ENCODE measurements around the gene CNOT3. TPM values are rescaled to one million over a fixed set of nuclear protein-coding genes. Genes with fewer than 3 reads are reported as not detected.
A peak's percentile ranks its signal among the peaks of the same experiment; 100 is the strongest.

The CNOT3 gene
- total RNA-seq, 1 experiment from 2014 or later: 76.7 TPM

DNA sequence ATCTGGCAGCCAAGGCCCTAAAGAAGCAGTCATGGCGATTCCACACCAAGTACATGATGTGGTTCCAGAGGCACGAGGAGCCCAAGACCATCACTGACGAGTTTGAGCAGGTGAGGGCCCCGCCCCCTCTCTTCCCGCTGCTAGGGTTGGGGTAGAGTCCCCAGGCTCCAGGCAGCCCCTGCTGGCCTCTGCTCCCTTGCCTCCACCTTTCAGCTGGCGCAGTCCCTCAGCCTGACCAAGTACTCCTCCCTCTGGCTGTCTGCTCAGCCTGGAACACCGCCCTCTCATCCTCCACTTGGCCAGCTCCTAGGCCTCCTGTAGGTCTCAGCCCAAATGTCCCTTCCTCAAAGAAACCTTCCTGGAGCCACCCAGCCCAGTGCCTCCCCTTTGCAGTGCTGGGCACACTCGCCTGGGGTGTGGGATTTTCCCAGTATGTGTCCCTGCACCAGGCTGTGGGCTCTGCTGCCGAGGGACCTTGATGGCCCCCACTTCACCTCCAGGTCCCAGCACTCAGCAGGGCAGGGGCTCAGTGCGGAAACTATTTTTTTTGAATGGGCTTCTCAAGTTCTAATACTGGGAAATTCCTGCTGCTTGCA is 16.3 kb downstream of the CNOT3 start:
- ChIA-PET RAD21 (ENCODE audit: low non-redundant PET in 1 of 2, low total read pairs in 2 of 2, uncharacterized antibody in 2 of 2, unreplicated experiment in 2 of 2) (no interaction called here), CTCF (no interaction called here), POLR2A (interaction anchor here (0.9 kb wide), 1 partner anchor 17 kb away, joined by 3 read pairs; the partner anchor contains the start of gene CNOT3)
- Histone ChIP-seq H4K20me1 (ENCODE audit: insufficient read depth) (no peaks in the 10 kb centered on the region), H3K36me3 (ENCODE audit: control insufficient read depth in 1 of 2, insufficient read depth in 2 of 2, low read length in 2 of 2) (peaks cover 53 to 67% of the 10 kb centered on the region in 2 experiments; a peak in 3 of 4 replicates), H3K4me2 (ENCODE audit: low read length) (no peak overlapping the region), H3K9me2 (ENCODE audit: insufficient read depth) (no peaks in the 10 kb centered on the region), H3K9me3 (ENCODE audit: control insufficient read depth in 1 of 2, insufficient read depth in 1 of 2, low read depth in 1 of 2, low read length in 2 of 2) (no peaks in the 10 kb centered on the region), H3K27ac (ENCODE audit: low read depth, low read length) (no peak overlapping the region), H3K79me2 (ENCODE audit: insufficient read depth, low read length) (peaks cover 5% of the 10 kb centered on the region), H3K4me1 (ENCODE audit: control insufficient read depth in 1 of 2, insufficient read depth in 2 of 2, low read length in 2 of 2) (peaks cover 7 to 8% of the 10 kb centered on the region in 2 experiments), H3K9ac (ENCODE audit: low read length) (no peak overlapping the region), H2AFZ (ENCODE audit: low read depth, low read length, poor library complexity, severe bottlenecking) (no peak overlapping the region), H3K27me3 (ENCODE audit: insufficient read depth, low read length) (no peaks in the 10 kb centered on the region), H3K4me3 (replicated peaks in 1 of 2; ENCODE audit: low read depth in 1 of 2, low read length in 2 of 2) (no peak overlapping the region)
- BruUV-seq (replicated peaks): no TSS peak
- DNase-seq (ENCODE audit: low read depth, low spot score) (no peak), ATAC-seq (0 out of 2 replicates have a peak, but pooled peaks have one; percentile 15)
- no peak for TF ChIP-seq ZNF274 (IDR thresholded peaks at IDR 0.05; ENCODE audit: low read depth, low read length)
- TF ChIP-seq FOSL1 (IDR thresholded peaks at IDR 0.05; ENCODE audit: low read depth): no peak
- no peak for TF ChIP-seq CBX3 (IDR thresholded peaks at IDR 0.05; ENCODE audit: low read depth)
- no peak for TF ChIP-seq SRF (IDR thresholded peaks at IDR 0.05; ENCODE audit: low read depth)
- TF ChIP-seq EZH2 (IDR thresholded peaks at IDR 0.05): no peak
- intact Hi-C loops (cut with micrococcal nuclease): no loop called here

DNA sequence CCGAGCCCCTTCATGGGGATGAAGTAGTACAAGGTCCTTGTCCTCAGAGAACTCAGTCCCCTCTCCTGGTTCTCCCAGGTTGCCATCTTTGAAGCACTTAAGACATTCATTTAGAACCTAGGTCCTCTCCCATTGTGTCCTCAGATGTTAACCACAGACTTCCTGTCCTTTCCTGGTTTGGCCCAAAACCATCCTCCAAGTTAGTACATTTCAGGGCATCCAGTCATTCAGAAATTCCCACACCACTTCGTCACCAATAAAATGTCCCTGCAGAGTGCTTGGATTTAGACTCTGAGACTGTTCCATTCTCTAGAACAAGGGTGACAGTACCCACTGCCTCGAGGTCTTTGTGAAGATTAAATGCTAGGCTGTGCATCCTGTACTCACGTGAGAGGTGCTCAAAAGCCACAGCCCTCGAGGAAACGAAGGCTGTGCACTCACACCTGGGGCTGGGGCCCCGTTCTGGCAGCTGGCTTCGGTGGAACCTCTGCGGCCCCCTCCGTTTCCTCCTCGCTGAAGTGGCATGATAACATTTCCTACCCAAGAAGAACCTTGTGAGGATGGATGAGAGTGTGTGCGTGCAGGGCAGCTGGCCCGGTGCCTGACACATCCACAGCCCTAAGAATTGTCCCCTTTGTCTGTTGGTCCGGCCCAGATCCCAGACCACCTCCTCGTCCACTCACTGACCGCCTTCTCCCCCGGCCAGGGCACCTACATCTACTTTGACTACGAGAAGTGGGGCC is 17.2 kb downstream of the CNOT3 start:
- Histone ChIP-seq H3K9ac (ENCODE audit: low read length) (no peak overlapping the region), H3K36me3 (ENCODE audit: control insufficient read depth in 1 of 2, insufficient read depth in 2 of 2, low read length in 2 of 2) (peaks cover 47 to 59% of the 10 kb centered on the region in 2 experiments; a peak in 3 of 4 replicates), H3K9me3 (ENCODE audit: control insufficient read depth in 1 of 2, insufficient read depth in 1 of 2, low read depth in 1 of 2, low read length in 2 of 2) (no peaks in the 10 kb centered on the region), H3K27me3 (ENCODE audit: insufficient read depth, low read length) (no peaks in the 10 kb centered on the region), H2AFZ (ENCODE audit: low read depth, low read length, poor library complexity, severe bottlenecking) (no peak overlapping the region), H3K4me2 (ENCODE audit: low read length) (no peak overlapping the region), H3K27ac (ENCODE audit: low read depth, low read length) (no peak overlapping the region), H3K79me2 (ENCODE audit: insufficient read depth, low read length) (peaks cover 8% of the 10 kb centered on the region), H4K20me1 (ENCODE audit: insufficient read depth) (no peaks in the 10 kb centered on the region), H3K4me1 (ENCODE audit: control insufficient read depth in 1 of 2, insufficient read depth in 2 of 2, low read length in 2 of 2) (peaks cover 7 to 13% of the 10 kb centered on the region in 2 experiments), H3K9me2 (ENCODE audit: insufficient read depth) (no peaks in the 10 kb centered on the region), H3K4me3 (replicated peaks in 1 of 2; ENCODE audit: low read depth in 1 of 2, low read length in 2 of 2) (no peak overlapping the region)
- POLR2A ChIA-PET: no interaction called here
- no TSS peak for BruUV-seq (replicated peaks)
- TF ChIP-seq SIN3A (IDR thresholded peaks at IDR 0.05; ENCODE audit: low read depth): peak; percentile 5; the same call in 1 of the 2 replicates
- TF ChIP-seq, protein P1, sequence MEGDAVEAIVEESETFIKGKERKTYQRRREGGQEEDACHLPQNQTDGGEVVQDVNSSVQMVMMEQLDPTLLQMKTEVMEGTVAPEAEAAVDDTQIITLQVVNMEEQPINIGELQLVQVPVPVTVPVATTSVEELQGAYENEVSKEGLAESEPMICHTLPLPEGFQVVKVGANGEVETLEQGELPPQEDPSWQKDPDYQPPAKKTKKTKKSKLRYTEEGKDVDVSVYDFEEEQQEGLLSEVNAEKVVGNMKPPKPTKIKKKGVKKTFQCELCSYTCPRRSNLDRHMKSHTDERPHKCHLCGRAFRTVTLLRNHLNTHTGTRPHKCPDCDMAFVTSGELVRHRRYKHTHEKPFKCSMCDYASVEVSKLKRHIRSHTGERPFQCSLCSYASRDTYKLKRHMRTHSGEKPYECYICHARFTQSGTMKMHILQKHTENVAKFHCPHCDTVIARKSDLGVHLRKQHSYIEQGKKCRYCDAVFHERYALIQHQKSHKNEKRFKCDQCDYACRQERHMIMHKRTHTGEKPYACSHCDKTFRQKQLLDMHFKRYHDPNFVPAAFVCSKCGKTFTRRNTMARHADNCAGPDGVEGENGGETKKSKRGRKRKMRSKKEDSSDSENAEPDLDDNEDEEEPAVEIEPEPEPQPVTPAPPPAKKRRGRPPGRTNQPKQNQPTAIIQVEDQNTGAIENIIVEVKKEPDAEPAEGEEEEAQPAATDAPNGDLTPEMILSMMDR (IDR thresholded peaks at IDR 0.05 in 2 of 3, conservative IDR thresholded peaks at IDR 0.05 in 1 of 3; ENCODE audit: borderline replicate concordance in 1 of 3, insufficient read depth in 1 of 3, low read depth in 2 of 3, low read length in 2 of 3): no peak
- intact Hi-C loops (cut with micrococcal nuclease): no loop called here
- DNase-seq (ENCODE audit: low read depth, low spot score) (no peak), ATAC-seq (no peak)
- CTCF ChIA-PET: no interaction called here
- RAD21 ChIA-PET (ENCODE audit: low non-redundant PET in 1 of 2, low total read pairs in 2 of 2, uncharacterized antibody in 2 of 2, unreplicated experiment in 2 of 2): no interaction called here
